HG03196 (cell line): ENCODE results near the gene MAP9.
"Not testable (repeated sequence)": the region's sequence is repeated elsewhere in the genome, so short reads cannot be mapped to it uniquely, and the experiment has no call there.

ENCODE experiments used
- ATAC-seq: cut with Tn5 transposase; IDR thresholded peaks from one replicate; pipeline ENCODE4 v1.9.1; 2021; ENCODE audit not compliant: unreplicated experiment

Gene MAP9

DNA sequence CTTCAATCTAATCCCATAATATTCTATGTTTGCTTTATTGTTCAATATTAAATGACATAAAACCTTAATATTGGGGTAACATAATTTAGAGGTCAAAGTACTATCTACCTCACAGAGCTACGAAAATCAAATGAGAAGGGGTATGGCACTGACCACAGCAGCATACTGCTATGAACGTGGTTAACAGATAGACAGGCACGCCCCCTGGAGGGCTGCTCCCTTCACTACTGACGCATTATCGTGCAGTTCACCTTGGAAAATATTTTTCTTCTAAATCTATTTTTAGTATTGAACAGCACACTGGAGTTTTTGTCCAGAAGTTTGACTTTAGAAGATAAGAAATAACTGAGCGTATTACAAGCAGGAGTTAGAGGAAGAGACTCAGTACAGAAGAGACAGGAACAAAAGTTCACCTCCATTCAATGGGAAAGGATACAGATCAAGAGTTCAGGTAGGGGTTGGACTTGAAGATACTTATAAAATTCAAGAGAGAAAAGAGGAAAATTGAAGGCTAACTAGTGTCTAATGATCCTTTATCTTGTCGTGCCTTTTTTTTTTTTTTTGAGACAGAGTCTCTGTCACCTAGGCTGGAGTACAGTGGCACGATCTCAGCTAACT, 22.7 kb downstream of the MAP9 start:
- peak; percentile 99 for ATAC-seq

DNA sequence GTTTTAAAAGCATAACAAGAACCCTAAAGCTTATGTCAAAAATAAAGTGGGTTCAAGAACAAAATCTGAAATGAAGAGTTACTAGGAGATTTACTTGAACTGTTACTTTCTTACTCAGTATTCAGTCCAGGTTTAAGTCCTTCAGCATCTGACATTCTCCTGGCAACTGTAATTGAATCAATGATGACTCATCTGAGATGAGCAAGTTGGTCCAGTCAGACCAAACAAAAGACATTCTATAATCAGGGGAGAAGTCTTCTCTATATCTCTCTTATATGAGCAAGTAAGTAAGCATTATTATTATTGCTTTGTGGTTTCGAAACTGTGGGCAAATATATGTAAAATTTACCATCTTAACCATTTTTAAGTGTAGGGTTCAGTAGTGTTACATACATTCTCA, 34.6 kb downstream of the MAP9 start:
- ATAC-seq, result no peak

DNA sequence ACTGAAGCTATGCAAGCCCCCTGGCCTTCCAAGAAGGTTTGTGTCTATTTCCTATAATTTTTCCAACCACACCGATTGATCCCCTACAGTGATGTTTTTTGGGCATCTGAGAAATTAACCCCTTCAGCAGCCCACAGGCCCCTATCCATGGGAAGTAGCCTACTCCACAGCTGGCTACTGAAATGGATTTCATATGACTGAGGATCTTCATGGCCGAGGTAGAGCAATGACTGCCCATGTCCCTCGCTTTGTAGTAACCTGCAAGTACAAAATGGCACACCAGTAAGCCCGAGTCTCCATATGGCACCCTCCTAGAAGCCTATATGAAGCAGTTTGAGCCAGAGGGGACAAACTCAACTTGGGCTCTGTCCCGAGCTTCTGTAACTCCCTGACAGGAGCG, 36.8 kb downstream of the MAP9 start:
- no peak for ATAC-seq

DNA sequence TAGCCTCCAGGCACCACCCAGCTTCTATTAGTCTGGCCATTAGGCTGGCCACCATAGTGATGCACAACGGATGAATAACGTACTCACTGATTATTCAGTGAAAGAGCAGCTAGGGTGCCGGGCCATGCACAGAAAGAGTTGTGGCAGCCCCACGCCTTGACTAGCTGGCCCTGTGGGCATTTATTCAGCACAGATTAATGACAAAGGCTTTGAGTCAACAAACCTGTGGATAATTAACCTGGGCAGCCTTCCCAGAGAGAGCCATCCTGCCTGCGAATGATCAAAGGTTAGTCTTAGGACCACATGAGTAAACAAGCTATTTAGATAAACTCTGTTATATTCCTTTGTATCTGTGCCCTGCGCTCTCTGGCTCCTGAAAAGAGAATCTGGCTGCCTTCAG, 37.2 kb downstream of the MAP9 start:
- no peak for ATAC-seq

DNA sequence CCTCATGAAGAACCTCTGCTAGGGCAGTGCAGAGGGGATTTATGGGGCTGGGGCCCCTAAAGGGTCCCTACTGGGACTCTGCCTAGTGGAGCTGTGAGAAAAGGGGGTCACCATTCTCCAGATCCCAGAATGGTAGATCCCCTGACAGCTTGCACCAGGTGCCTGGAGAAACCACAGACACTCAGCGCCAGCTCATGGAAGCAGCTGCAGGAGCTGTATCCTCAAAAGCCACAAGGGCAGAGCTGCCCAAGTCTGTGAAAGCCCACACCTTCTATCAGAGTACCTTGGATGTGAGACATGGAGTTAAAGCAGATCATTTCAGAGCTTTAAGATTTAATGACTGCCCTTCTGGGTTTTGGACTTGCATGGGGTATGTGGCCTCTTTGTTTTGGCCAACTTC, 38.6 kb downstream of the MAP9 start:
- ATAC-seq, result no peak

DNA sequence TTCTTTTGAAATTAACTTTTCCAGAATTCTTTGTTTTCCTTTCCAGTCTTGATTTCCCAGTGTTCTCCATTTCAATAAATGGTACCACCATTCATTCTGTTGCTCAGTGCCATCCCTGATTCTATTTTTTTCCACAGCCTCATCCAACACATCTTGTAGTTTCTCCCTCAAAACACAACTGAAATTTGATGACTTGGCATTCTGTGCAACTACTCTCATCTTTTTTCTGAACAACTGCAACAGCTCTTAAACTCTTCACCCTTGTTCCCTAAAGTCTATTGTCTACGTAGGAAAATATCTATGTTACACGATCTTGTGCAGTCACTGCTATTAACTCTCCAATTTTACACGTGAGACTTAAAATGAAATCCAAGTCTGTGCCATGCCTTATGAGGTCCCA, 40.5 kb downstream of the MAP9 start:
- ATAC-seq, result no peak

DNA sequence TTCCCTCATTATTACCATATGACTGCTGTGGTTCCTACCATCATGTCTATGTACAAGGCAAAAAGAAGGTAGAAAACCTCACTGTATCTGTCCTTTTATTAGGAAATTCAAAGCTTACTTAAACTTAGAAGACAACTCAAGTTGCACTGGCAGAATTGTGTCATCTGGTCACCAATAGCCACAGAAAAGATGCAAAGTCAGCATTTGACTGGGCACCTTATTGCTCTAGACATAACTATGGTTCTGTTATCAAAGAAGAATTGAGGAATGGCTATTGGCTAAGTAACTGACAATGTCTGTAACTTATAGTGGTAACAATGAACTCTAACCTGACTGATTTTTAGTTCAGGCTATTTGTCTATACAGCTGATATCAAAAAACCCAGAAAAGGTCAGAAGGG, 45.3 kb downstream of the MAP9 start:
- ATAC-seq, result no peak

DNA sequence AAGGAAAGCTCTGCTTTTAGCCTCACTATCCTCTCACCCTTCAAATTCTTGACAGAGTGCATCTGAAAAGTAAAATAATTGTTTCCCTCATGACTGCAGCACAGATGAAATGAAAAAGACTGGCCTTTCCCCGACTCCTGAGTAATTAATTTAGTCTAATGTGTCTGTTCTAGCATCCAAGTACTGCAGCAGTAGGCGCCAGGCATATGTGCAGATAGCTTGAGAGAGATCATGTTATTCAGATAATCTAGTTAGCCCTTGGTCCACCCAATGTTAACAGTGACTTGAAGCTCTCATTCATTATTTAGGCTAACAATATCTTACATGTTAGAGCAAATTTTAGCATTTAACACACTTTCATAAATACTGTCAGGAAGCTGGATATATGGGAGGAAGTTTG, 54.0 kb downstream of the MAP9 start:
- no peak for ATAC-seq

DNA sequence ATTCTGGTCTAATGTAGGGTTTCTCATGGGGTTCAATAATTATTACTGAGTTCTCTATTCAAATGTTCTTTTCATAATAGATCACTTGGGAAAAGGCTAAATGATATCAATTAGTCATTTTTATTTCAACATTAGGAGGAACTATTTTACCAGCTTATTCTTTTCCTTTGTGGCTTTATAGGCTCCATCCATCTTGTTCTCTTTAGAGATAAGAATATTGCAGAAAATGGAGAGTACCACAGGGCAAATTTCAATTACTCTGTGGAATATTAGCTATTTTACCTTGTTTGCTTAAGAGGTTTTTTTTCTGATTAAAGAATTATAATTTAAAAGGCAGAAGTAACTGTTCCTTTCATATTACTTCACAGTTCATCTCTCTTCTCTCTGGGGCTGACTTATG, 55.8 kb downstream of the MAP9 start:
- ATAC-seq, result no peak

DNA sequence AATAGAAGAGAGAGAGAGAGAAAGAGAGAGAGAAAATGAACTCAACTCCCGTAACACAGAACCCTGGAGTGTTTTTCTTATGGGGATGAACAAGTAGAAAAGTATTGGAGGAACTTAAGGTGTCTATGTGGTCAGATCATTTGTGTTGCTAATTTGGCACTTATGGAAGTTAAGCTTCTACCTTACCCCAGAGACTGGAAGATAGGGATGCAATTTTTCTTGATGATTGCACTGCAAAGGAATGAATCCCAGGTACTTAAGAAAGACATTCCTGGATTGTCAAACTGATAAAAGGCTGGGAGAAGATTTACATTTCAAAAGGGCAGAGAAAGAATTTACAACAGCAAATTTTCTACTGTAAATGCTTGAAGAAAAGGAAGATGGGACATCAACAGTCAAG, 57.2 kb downstream of the MAP9 start:
- ATAC-seq, result no peak

DNA sequence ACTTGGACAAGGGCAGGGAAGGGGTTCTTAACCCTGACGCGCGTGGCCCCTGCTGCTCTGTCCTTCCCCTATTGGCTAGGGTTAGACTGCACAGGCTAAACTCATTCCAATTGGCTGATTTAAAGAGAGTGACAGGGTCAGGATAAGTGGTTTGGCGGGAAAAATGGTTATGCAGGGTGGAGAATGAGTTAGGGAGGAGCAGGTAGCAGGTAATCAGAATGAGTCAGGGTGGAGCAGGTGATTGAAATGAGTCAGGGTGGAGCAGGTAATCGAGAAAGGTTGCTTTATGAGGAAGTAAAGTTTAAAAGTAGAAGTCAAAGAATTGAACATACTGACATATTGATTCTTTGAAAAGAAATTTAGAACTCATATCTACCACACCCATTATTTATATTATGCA, 64.7 kb downstream of the MAP9 start:
- not testable (repeated sequence) for ATAC-seq

DNA sequence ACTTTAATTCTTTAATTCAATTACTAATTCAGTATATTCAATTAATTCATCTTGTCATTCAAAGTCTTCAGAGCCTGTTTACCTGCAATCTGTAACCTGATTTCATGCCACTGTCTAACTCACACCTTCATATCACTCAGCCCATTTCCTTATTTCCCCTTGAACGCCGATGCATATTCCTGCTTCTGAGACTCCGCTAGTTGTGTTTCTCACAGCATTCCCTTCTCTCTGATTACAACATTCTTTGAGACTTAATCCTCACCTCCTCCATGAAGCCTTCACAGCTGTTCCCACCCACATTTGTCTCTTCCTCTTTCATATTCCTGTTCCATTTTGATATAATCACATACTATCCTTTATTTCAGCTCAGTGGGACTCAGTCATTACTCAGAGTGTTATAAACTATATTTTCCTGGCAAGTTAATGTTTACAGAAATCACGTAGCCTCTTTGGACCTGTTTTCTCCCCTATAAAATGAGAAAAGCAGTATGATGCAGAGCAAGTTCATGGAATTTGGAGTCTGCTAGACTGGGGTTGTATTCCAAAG, 69.0 kb downstream of the MAP9 start:
- no peak for ATAC-seq

DNA sequence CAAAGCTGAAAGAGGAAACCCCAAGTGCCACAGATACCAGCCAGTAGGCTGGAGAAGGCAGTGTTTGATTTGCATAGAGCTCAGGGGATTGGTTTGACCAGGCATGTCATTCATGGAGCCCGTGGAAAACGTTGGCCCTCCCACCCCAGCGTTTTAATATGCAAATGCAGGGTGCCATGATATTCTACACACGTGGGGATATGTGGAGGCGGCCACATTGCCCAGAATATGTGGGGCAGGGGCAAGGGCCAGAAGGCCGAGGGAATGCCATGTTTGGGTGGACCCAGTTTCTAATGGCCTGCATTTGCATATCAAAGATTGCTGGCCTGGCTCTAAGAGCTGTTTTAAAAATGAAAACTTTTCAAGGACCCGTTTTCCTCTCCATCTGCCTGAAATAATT, 71.1 kb downstream of the MAP9 start:
- ATAC-seq, result no peak

DNA sequence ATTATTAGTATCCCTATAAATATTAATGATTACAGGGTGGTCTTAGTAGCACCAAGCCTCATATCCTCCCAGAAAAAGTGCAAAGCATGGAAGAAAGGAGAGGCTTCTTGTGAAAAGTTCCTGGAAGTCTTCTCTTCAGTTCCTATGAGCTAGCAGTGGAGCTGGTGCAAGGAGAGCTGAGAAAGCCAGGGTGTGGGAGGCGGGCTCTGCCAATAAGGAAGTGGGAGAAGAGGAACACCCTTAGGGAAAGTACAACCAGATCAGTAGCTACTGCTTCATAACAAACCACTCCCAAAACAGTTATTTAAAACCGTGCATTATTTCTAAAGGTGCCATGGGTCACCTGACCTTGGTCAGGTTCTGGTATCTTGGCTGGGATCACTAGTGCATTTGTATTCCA, 72.4 kb downstream of the MAP9 start:
- ATAC-seq, result no peak

DNA sequence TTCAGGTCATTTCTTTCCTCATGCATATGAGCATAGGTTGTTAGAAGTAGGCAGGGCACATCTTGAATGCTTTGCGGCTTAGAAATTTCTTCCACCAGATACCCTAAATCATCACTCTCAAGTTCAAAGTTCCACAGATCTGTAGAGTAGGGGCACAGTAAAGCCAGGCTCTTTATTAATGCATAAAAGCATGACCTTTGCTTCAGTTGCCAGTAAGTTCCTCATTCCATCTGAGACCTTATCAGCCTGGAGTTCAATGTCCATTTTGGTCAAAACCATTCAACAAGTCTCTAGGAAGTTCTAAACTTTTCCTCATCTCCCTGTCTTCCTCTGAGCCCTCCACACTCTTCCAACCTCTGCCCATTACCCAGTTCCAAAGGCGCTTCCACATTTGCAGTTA, 77.7 kb downstream of the MAP9 start:
- ATAC-seq, result no peak
